ENCODE results near the gene PACS1. TPM values are rescaled to one million over a fixed set of nuclear protein-coding genes. Genes with fewer than 3 reads are reported as not detected.

Gene PACS1
- polyA plus RNA-seq, 1 donor (not counting 4 experiments of a cell fraction or from before 2014, with no cell fraction given): 14.9 TPM

GRCh38 chr11:66084821-66085475, 14.9 kb downstream of the PACS1 start:
- dilution Hi-C loops (cut with MboI; ENCODE audit: extremely low pct_ligation_motif_present, low sequenced_read_pairs): no loop called here
- H3K27ac ChIP-seq (ENCODE audit: control insufficient read depth, insufficient read depth, low read length): no peak overlapping the region

GRCh38 chr11:66087148-66087908, 17.3 kb downstream of the PACS1 start:
- Histone ChIP-seq H3K27me3 (ENCODE audit: control insufficient read depth, extremely low read depth, insufficient read depth, low read length) (no peaks in the 10 kb centered on the region), H3K4me3 (ENCODE audit: control insufficient read depth in 2 of 3, extremely low read depth in 1 of 3, insufficient read depth in 2 of 3, low read depth in 1 of 3, low read length in 3 of 3) (no peak overlapping the region), H3K27ac (ENCODE audit: control insufficient read depth, insufficient read depth, low read length) (no peak overlapping the region), H3K9me1 (ENCODE audit: control insufficient read depth, extremely low read depth, insufficient read depth, low read length) (no peaks in the 10 kb centered on the region), H3K36me3 (ENCODE audit: control insufficient read depth in 2 of 2, extremely low read depth in 1 of 2, insufficient read depth in 2 of 2, low read length in 2 of 2) (no peaks in the 10 kb centered on the region), H3K9me3 (ENCODE audit: control insufficient read depth, low read depth, low read length) (no peaks in the 10 kb centered on the region), H2AFZ (ENCODE audit: control insufficient read depth, low read length) (no peak overlapping the region), H3K4me1 (ENCODE audit: control insufficient read depth, extremely low read depth, insufficient read depth, low read length) (peaks cover 3% of the 10 kb centered on the region), H3K9ac (ENCODE audit: control insufficient read depth, extremely low read depth, insufficient read depth, low read length) (no peak overlapping the region), H3K4me2 (ENCODE audit: control insufficient read depth, extremely low read depth, insufficient read depth, low read depth, low read length) (no peak overlapping the region), H3K79me2 (ENCODE audit: control insufficient read depth, insufficient read depth, low read length) (peaks cover 66% of the 10 kb centered on the region), H4K20me1 (ENCODE audit: control insufficient read depth, extremely low read depth, insufficient read depth, low read length) (no peaks in the 10 kb centered on the region)
- dilution Hi-C loops (cut with MboI; ENCODE audit: extremely low pct_ligation_motif_present, low sequenced_read_pairs): no loop called here
- DNase-seq (ENCODE audit: low read depth, low spot score) (no peak), FAIRE-seq (no peak)
- TF ChIP-seq CTCF (optimal IDR thresholded peaks at IDR 0.05 in 1 of 3, IDR thresholded peaks at IDR 0.05 in 1 of 3, conservative IDR thresholded peaks at IDR 0.05 in 1 of 3; ENCODE audit: extremely low read depth in 1 of 3, insufficient read depth in 2 of 3, low read length in 3 of 3): no peak

More at GRCh38 chr11:66084821-66085475, 14.9 kb downstream of the PACS1 start:
- no peaks in the 10 kb centered on the region for H3K9me1 ChIP-seq (ENCODE audit: control insufficient read depth, extremely low read depth, insufficient read depth, low read length)
- H4K20me1 ChIP-seq (ENCODE audit: control insufficient read depth, extremely low read depth, insufficient read depth, low read length): no peaks in the 10 kb centered on the region
- H3K27me3 ChIP-seq (ENCODE audit: control insufficient read depth, extremely low read depth, insufficient read depth, low read length): no peaks in the 10 kb centered on the region
- no peaks in the 10 kb centered on the region for H3K9me3 ChIP-seq (ENCODE audit: control insufficient read depth, low read depth, low read length)
- H3K9ac ChIP-seq (ENCODE audit: control insufficient read depth, extremely low read depth, insufficient read depth, low read length): no peak overlapping the region
- no peak overlapping the region for H3K4me3 ChIP-seq (ENCODE audit: control insufficient read depth in 2 of 3, extremely low read depth in 1 of 3, insufficient read depth in 2 of 3, low read depth in 1 of 3, low read length in 3 of 3)
- DNase-seq (ENCODE audit: low read depth, low spot score): no peak
- peaks cover 75% of the 10 kb centered on the region for H3K79me2 ChIP-seq (ENCODE audit: control insufficient read depth, insufficient read depth, low read length)
- FAIRE-seq: no peak
- H2AFZ ChIP-seq (ENCODE audit: control insufficient read depth, low read length): no peak overlapping the region
- no peaks in the 10 kb centered on the region for H3K36me3 ChIP-seq (ENCODE audit: control insufficient read depth in 2 of 2, extremely low read depth in 1 of 2, insufficient read depth in 2 of 2, low read length in 2 of 2)
- peaks cover 25% of the 10 kb centered on the region for H3K4me1 ChIP-seq (ENCODE audit: control insufficient read depth, extremely low read depth, insufficient read depth, low read length)
- no peak overlapping the region for H3K4me2 ChIP-seq (ENCODE audit: control insufficient read depth, extremely low read depth, insufficient read depth, low read depth, low read length)
- TF ChIP-seq CTCF (optimal IDR thresholded peaks at IDR 0.05 in 1 of 3, IDR thresholded peaks at IDR 0.05 in 1 of 3, conservative IDR thresholded peaks at IDR 0.05 in 1 of 3; ENCODE audit: extremely low read depth in 1 of 3, insufficient read depth in 2 of 3, low read length in 3 of 3): no peak
- TF ChIP-seq EZH2 (IDR thresholded peaks at IDR 0.05; ENCODE audit: low read length): no peak
